22Rv1 (cell line): Measurements from ENCODE around the gene PHF5A.
A peak's percentile ranks its signal among the peaks of the same experiment; 100 is the strongest.
"Not testable (repeated sequence)": the region's sequence is repeated elsewhere in the genome, so short reads cannot be mapped to it uniquely, and the experiment has no call there.

Source experiments
- H3K27ac ChIP-seq: fragments of 450-650 bp; 2 replicates; pipeline ENCODE4 v1.5.1; 2017
- CTCF ChIP-seq: fragments of 450-650 bp; IDR thresholded peaks from 2 replicates; pipeline ENCODE4 v1.5.1; 2017; ENCODE audit warnings: mild to moderate bottlenecking
- ZFX ChIP-seq: fragments of 450-650 bp; IDR thresholded peaks from 2 replicates; pipeline ENCODE4 v1.6.1; 2017; ENCODE audit warnings: antibody characterized with exemption, borderline replicate concordance

PHF5A gene

GRCh38 chr22:41446639-41447434 lies 21.7 kb downstream of the PHF5A start, which contains the start of gene TOB2:
TOB2 (minus strand) TSS chr22:41446801; CDS start chr22:41437345, 9,456 bp downstream.
- H3K27ac ChIP-seq, result peak within 1 kb of the TSS; percentile 100
- TF ChIP-seq CTCF, result no peak
- no peak for TF ChIP-seq ZFX

- TF ChIP-seq ZFX (no peak), CTCF (no peak)
- H3K27ac ChIP-seq, result peak overlapping the region; percentile 100
Measured at GRCh38 chr22:41446057-41446501, 22.4 kb downstream of the PHF5A start.

- peak overlapping the region; percentile 100 for H3K27ac ChIP-seq
- TF ChIP-seq CTCF, result no peak
- TF ChIP-seq ZFX, result no peak
Measured at GRCh38 chr22:41445129-41446056, 23.1 kb downstream of the PHF5A start.

- H3K27ac ChIP-seq, result peak overlapping the region; percentile 100
- TF ChIP-seq ZFX (no peak), CTCF (no peak)
Measured at GRCh38 chr22:41444360-41445128, 23.9 kb downstream of the PHF5A start.

- peak overlapping the region; percentile 5 for H3K27ac ChIP-seq
- TF ChIP-seq ZFX (no peak), CTCF (no peak)
Measured at GRCh38 chr22:41442240-41442792, 26.2 kb downstream of the PHF5A start.

GRCh38 chr22:41440511-41440910 lies 28.0 kb downstream of the PHF5A start:
- not testable (repeated sequence) for H3K27ac ChIP-seq

- TF ChIP-seq CTCF, result no peak
- TF ChIP-seq ZFX, result no peak
- H3K27ac ChIP-seq, result no peak overlapping the region
Measured at GRCh38 chr22:41437198-41437597, 31.3 kb downstream of the PHF5A start.
